IMR-90 (cell line): ENCODE data around the gene NCSTN. TPM values are rescaled to one million over a fixed set of nuclear protein-coding genes. Genes with fewer than 3 reads are reported as not detected.

Experiments used
- ATAC-seq: fragments of 200-7000 bp; cut with Tn5 transposase; 2 replicates; pipeline ENCODE4 v1.9.1; 2020; ENCODE audit warnings: low read depth, mild to moderate bottlenecking, moderate library complexity
- BruUV-seq: library from RNA; stranded (reverse); fragments of 400-500 nt; replicated peaks from 2 replicates; lab custom pipeline; 2021; lab: Mats Ljungman, UMichigan
- CTCF ChIA-PET: fragments of 300-600 bp; formaldehyde crosslinking; extraction: SDS; loops from one replicate; lab custom pipeline; 2021; ENCODE audit warnings: antibody characterized with exemption; lab: Yijun Ruan, JAX
- POLR2A ChIA-PET: fragments of 300-600 bp; sonication (Branson Sonifier 250); formaldehyde crosslinking; loops from one replicate; lab custom pipeline; 2022; ENCODE audit warnings: antibody characterized with exemption; ENCODE audit not compliant: unreplicated experiment; lab: Charles Lee
- DNase-seq: peaks from one replicate; pipeline ENCODE4 v3.0.0; 2013
- H2AFZ ChIP-seq: replicated peaks from 2 replicates; pipeline ENCODE3; 2013; ENCODE audit warnings: low read length, mild to moderate bottlenecking; ENCODE audit not compliant: poor library complexity
- H2AK5ac ChIP-seq: 2 replicates; pipeline ENCODE4 v1.6.1; 2013; ENCODE audit warnings: low read depth, low read length, inconsistent platforms
- H2AK9ac ChIP-seq: replicated peaks from 2 replicates; pipeline ENCODE3; 2013; ENCODE audit warnings: mild to moderate bottlenecking, low read depth, low read length, moderate library complexity; ENCODE audit not compliant: poor library complexity
- H2BK120ac ChIP-seq: 2 replicates; pipeline ENCODE4 v1.6.1; 2013; ENCODE audit warnings: low read depth, low read length, inconsistent platforms
- H2BK15ac ChIP-seq: 3 replicates; pipeline ENCODE4 v1.6.1; 2013; ENCODE audit warnings: low read depth, low read length, inconsistent platforms
- H2BK20ac ChIP-seq: 2 replicates; pipeline ENCODE4 v1.6.1; 2013; ENCODE audit warnings: low read depth, mild to moderate bottlenecking, inconsistent platforms, low read length, moderate library complexity
- H2BK5ac ChIP-seq: 2 replicates; pipeline ENCODE4 v1.6.1; 2013; ENCODE audit warnings: mild to moderate bottlenecking, low read depth, low read length, inconsistent platforms; ENCODE audit not compliant: poor library complexity, severe bottlenecking
- H3K14ac ChIP-seq: replicated peaks from 2 replicates; pipeline ENCODE4 v1.6.1; 2013; ENCODE audit warnings: low read depth, low read length, inconsistent platforms
- H3K18ac ChIP-seq: 2 replicates; pipeline ENCODE4 v1.6.1; 2013; ENCODE audit warnings: low read depth, low read length, control low read depth
- H3K23ac ChIP-seq: 2 replicates; pipeline ENCODE4 v1.6.1; 2013; ENCODE audit warnings: low read depth, low read length, inconsistent platforms
- H3K27ac ChIP-seq: 2 replicates; pipeline ENCODE4 v1.5.1; 2013; ENCODE audit warnings: mild to moderate bottlenecking, control low read depth, low read length; ENCODE audit not compliant: insufficient read depth
- H3K27me3 ChIP-seq: 2 replicates; pipeline ENCODE4 v1.6.1; 2013; ENCODE audit warnings: low read length; ENCODE audit not compliant: control insufficient read depth, insufficient read depth
- H3K36me3 ChIP-seq: 2 replicates; pipeline ENCODE4 v1.6.1; 2013; ENCODE audit warnings: low read length, mixed read lengths; ENCODE audit not compliant: control insufficient read depth, insufficient read depth
- H3K4ac ChIP-seq: 2 replicates; pipeline ENCODE4 v1.6.1; 2013; ENCODE audit warnings: low read depth, low read length, inconsistent platforms
- H3K4me1 ChIP-seq: 2 replicates; pipeline ENCODE4 v1.6.1; 2013; ENCODE audit warnings: low read length, mixed read lengths; ENCODE audit not compliant: control insufficient read depth, insufficient read depth
- H3K4me2 ChIP-seq: 2 replicates; pipeline ENCODE4 v1.6.1; 2013; ENCODE audit warnings: low read depth, mild to moderate bottlenecking, control low read depth, low read length, moderate library complexity
- H3K4me3 ChIP-seq: 2 replicates; pipeline ENCODE4 v1.5.1; 2013; ENCODE audit warnings: low read depth, mild to moderate bottlenecking, control low read depth, low read length, moderate library complexity; ENCODE audit not compliant: insufficient read depth
- H3K56ac ChIP-seq: 2 replicates; pipeline ENCODE4 v1.6.1; 2013; ENCODE audit warnings: low read length, inconsistent platforms; ENCODE audit not compliant: insufficient read depth; ENCODE audit errors: extremely low read depth
- H3K79me1 ChIP-seq, 2 experiments: 2 replicates each; pipeline ENCODE4 v1.6.1; 2013; ENCODE audit warnings: low read length in 2 of 2, inconsistent platforms in 1 of 2, low read depth in 1 of 2
- H3K9ac ChIP-seq: 2 replicates; pipeline ENCODE4 v1.6.1; 2013; ENCODE audit warnings: low read depth, low read length, control low read depth
- H3K9me1 ChIP-seq: 2 replicates; pipeline ENCODE4 v1.6.1; 2013; ENCODE audit warnings: low read length, inconsistent platforms; ENCODE audit not compliant: insufficient read depth
- H3K9me3 ChIP-seq: 2 replicates; pipeline ENCODE4 v1.6.1; 2013; ENCODE audit warnings: low read length; ENCODE audit not compliant: control insufficient read depth, insufficient read depth
- H4K20me1 ChIP-seq: 2 replicates; pipeline ENCODE4 v1.6.1; 2013; ENCODE audit warnings: low read length, inconsistent platforms; ENCODE audit not compliant: insufficient read depth
- H4K5ac ChIP-seq: 2 replicates; pipeline ENCODE4 v1.6.1; 2013; ENCODE audit warnings: mild to moderate bottlenecking, low read depth, low read length, control low read depth
- H4K8ac ChIP-seq, 2 experiments: 2 replicates each; pipeline ENCODE4 v1.6.1; 2013; ENCODE audit warnings: low read depth in 2 of 2, low read length in 2 of 2, control low read depth in 1 of 2, inconsistent platforms in 1 of 2
- H4K91ac ChIP-seq: 2 replicates; pipeline ENCODE4 v1.6.1; 2013; ENCODE audit warnings: low read depth, low read length, inconsistent platforms; ENCODE audit not compliant: insufficient read depth
- BHLHE40 ChIP-seq: fragments of 150-350 bp; IDR thresholded peaks from 2 replicates; pipeline ENCODE4 v1.6.1; 2016; ENCODE audit warnings: mild to moderate bottlenecking, low read depth, low read length
- CEBPB ChIP-seq: IDR thresholded peaks from 2 replicates; pipeline ENCODE4 v1.6.1; 2012; ENCODE audit warnings: low read depth, low read length, improper control_type of control experiment
- CHD1 ChIP-seq: IDR thresholded peaks from 2 replicates; pipeline ENCODE4 v1.6.1; 2012; ENCODE audit warnings: low read depth, low read length, improper control_type of control experiment
- ELK1 ChIP-seq: fragments of 150-350 bp; IDR thresholded peaks from 2 replicates; pipeline ENCODE4 v1.6.1; 2016; ENCODE audit warnings: low read depth, mild to moderate bottlenecking, low read length, moderate library complexity, borderline replicate concordance
- FOS ChIP-seq: fragments of 150-350 bp; IDR thresholded peaks from 2 replicates; pipeline ENCODE4 v1.6.1; 2016; ENCODE audit warnings: low read depth, low read length
- NFE2L2 ChIP-seq: fragments of 150-350 bp; IDR thresholded peaks from 2 replicates; pipeline ENCODE4 v1.6.1; 2016; ENCODE audit warnings: low read depth, mild to moderate bottlenecking, low read length
- RCOR1 ChIP-seq: IDR thresholded peaks from 2 replicates; pipeline ENCODE4 v1.6.1; 2012; ENCODE audit warnings: mild to moderate bottlenecking, low read length, improper control_type of control experiment; ENCODE audit not compliant: insufficient replicate concordance
- RFX5 ChIP-seq: IDR thresholded peaks from 2 replicates; pipeline ENCODE4 v1.8.0; 2012; ENCODE audit warnings: low read depth, mild to moderate bottlenecking, low read length, moderate library complexity
- SMC3 ChIP-seq: fragments of 150-350 bp; IDR thresholded peaks from 2 replicates; pipeline ENCODE4 v1.6.1; 2016; ENCODE audit warnings: low read depth, mild to moderate bottlenecking, antibody characterized with exemption, low read length, moderate library complexity
- WGBS, 2 experiments: methylation state at CpG; one replicate each; pipeline versions ENCODE4 v1.1.5 to v1.1.7; 2013; ENCODE audit warnings: missing lambda C conversion rate in 2 of 2; ENCODE audit not compliant: insufficient read length in 1 of 2; ENCODE audit errors: extremely low coverage in 2 of 2; 5-methylcytosine and 5-hydroxymethylcytosine counted together
- dilution Hi-C: fragments of 300-500 bp; cut with HindIII; formaldehyde crosslinking; loops from one replicate; pipeline ENCODE4 v1.14.3; 2018; ENCODE audit warnings: low sequenced_read_pairs; ENCODE audit not compliant: unreplicated experiment
- in situ Hi-C: fragments of 300-500 bp; cut with MboI; formaldehyde crosslinking; loops from 3 replicates; pipeline ENCODE4 v1.14.3; 2019; ENCODE audit warnings: low sequenced_read_pairs, inconsistent platforms, mixed read lengths
- intact Hi-C: fragments of 100-400 bp; cut with micrococcal nuclease; formaldehyde crosslinking; loops from 2 replicates; pipeline ENCODE4 v1.10.0; 2022
- polyA plus RNA-seq, 3 experiments: library from polyadenylated mRNA; depleted of rRNA; stranded (reverse); fragments of >200 nt; gene quantifications; 2 replicates each; pipeline ENCODE4 v1.2.3, GENCODE V29; 2012; ENCODE audit warnings: low replicate concordance in 1 of 3
- total RNA-seq: library from RNA; depleted of rRNA; stranded (reverse); fragments of >200 nt; gene quantifications from 2 replicates; pipeline ENCODE4 v1.2.3, GENCODE V29; 2012

The NCSTN gene
- total and polyA plus RNA-seq, 2 of the 4 experiments (the other 2 are of a cell fraction) = 60.2 to 182 TPM

DNA sequence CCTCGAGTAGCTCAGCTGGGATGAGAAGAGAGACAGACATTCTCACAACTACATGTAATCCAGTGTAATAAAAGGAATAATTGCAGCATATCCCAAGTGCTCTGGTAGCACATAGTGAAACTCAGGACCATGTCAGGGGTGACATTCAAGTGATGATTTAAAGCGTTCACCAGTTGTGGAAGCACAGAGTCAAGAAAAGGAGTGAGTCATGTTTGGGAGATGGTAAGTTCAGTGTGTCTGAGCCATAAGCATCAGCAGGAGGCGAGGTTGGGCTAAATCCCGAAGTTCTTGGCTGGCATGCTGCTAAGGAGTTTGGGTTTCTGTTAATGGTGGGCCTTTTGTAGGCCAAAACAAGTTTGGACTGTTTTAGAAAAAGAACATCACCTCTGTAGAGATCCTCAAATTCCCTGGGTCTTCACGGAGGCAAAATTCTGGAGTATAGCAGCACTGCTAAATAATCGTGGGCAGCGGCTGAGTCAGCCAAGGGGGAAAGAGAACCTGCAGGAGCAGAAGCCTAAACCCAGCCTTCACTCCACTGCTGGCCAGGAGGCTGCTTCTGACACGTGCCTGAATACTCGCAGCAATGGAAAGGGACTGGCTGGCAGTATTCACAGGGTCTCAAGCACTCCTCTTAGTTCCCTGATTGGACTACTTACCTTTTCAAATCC lies 16.5 kb downstream of the NCSTN start:
- Histone ChIP-seq H3K4me2 (no peak overlapping the region), H4K5ac (no peak overlapping the region), H3K4ac (no peak overlapping the region), H3K36me3 (peaks cover 37% of the 10 kb centered on the region), H4K8ac (no peak overlapping the region), H2BK20ac (no peak overlapping the region), H2AFZ (no peak overlapping the region), H2BK120ac (no peak overlapping the region), H3K18ac (no peak overlapping the region), H2AK5ac (no peak overlapping the region), H4K20me1 (no peaks in the 10 kb centered on the region; the same call in 1 of the 2 replicates), H3K9me1 (no peaks in the 10 kb centered on the region; the same call in 1 of the 2 replicates), H2BK15ac (no peak overlapping the region), H2BK5ac (no peak overlapping the region), H3K27ac (no peak overlapping the region), H3K4me1 (peaks cover 2% of the 10 kb centered on the region; the same call in 1 of the 2 replicates), H3K27me3 (no peaks in the 10 kb centered on the region), H3K56ac (no peak overlapping the region), H3K9ac (no peak overlapping the region), H3K23ac (no peak overlapping the region), H4K91ac (no peak overlapping the region), H2AK9ac (no peak overlapping the region), H3K4me3 (no peak overlapping the region), H3K14ac (no peak overlapping the region), H3K9me3 (no peaks in the 10 kb centered on the region), H3K79me1 (no peaks in the 10 kb centered on the region)
- peak; percentile 32 for DNase-seq
- dilution Hi-C loops (no loop called here), intact Hi-C loops (no loop called here), in situ Hi-C loops (loop anchor here (10.0 kb wide), 1 partner anchor 265 kb away; the partner anchor contains the start of gene IGSF8)
- ChIA-PET POLR2A (no interaction called here), CTCF (no interaction called here)
- ATAC-seq = no peak; the same call in 1 of the 2 replicates
- WGBS, 2 experiments = 100% methylated on average over 2 of the region's 9 CpGs; no CpG with 5 or more reads in 1 of the 2 experiments
- TF ChIP-seq RFX5 (no peak), NFE2L2 (no peak), BHLHE40 (no peak), CEBPB (no peak), FOS (no peak), RCOR1 (no peak), CHD1 (no peak), SMC3 (no peak), ELK1 (no peak)
- BruUV-seq = no TSS peak
